Sigmoid colon (tissue), 7 donors: ENCODE data around the gene MSL2. TPM values are rescaled to one million over a fixed set of nuclear protein-coding genes. Genes with fewer than 3 reads are reported as not detected.

ENCODE experiments used
- DNase-seq: peaks from one replicate; pipeline ENCODE4 v3.0.0-alpha.2; 2019
- H3K27ac ChIP-seq, 4 donors: fragments of 200-600 bp; sonication (generic); one replicate each; pipeline ENCODE4 v1.5.1; 2016 to 2019; ENCODE audit warnings: mild to moderate bottlenecking in 1 of 4
- H3K27me3 ChIP-seq, 3 donors: fragments of 200-600 bp; sonication (generic); one replicate each; pipeline ENCODE4 v1.5.1; 2019; ENCODE audit warnings: mild to moderate bottlenecking in 1 of 3
- H3K36me3 ChIP-seq, 4 donors: fragments of 200-600 bp; sonication (generic); one replicate each; pipeline ENCODE4 v1.5.1; 2016 to 2019
- H3K4me1 ChIP-seq, 4 donors: fragments of 200-600 bp; sonication (generic); one replicate each; pipeline ENCODE4 v1.5.1; 2017 to 2019
- H3K4me3 ChIP-seq, 4 donors: fragments of 200-600 bp; sonication (generic); one replicate each; pipeline ENCODE4 v1.5.1; 2017 to 2019; ENCODE audit warnings: mild to moderate bottlenecking in 2 of 4, moderate library complexity in 1 of 4
- H3K9me3 ChIP-seq, 4 donors: fragments of 200-600 bp in 3 of 4; sonication (generic) in 3 of 4; one replicate each; pipeline versions ENCODE4 v1.5.1 to v1.6.1; 2013 to 2019
- EP300 ChIP-seq, 4 donors: sonication (generic); formaldehyde crosslinking; IDR thresholded peaks; one replicate each; pipeline ENCODE4 v1.6.1; 2017; ENCODE audit warnings: antibody characterized with exemption in 4 of 4
- POLR2A ChIP-seq, 2 donors: fragments of 450-650 bp; IDR thresholded peaks; one replicate each; pipeline ENCODE4 v1.6.1; 2016; ENCODE audit warnings: antibody characterized with exemption in 2 of 2, mild to moderate bottlenecking in 2 of 2, moderate library complexity in 2 of 2
- POLR2AphosphoS5 ChIP-seq, 4 donors: sonication (generic); formaldehyde crosslinking; IDR thresholded peaks; one replicate each; pipeline ENCODE4 v1.6.1; 2017; ENCODE audit warnings: antibody characterized with exemption in 4 of 4
- WGBS, 2 donors: extraction: QIAGEN DNeasy Blood & Tissue Kit; methylation state at CpG; one replicate each; pipeline ENCODE4 v1.1.7; 2013; 5-methylcytosine and 5-hydroxymethylcytosine counted together
- intact Hi-C: fragments of 100-400 bp; cut with DNase I; formaldehyde crosslinking; loops from one replicate; pipeline ENCODE4 v1.15.1; 2023
- polyA plus RNA-seq, 3 donors: library from polyadenylated mRNA; stranded (reverse); fragments of 200-250 nt; gene quantifications; one replicate each; pipeline ENCODE4 v1.2.3, GENCODE V29; 2013
- total RNA-seq, 4 donors: library from RNA; depleted of rRNA; stranded (reverse); fragments of >200 nt; gene quantifications; one replicate each; pipeline ENCODE4 v1.1.0, GENCODE V29; 2016
- TF ChIP-seq, protein P1 (sequence below), 4 experiments: fragments of 450-650 bp in 3 of 4; fragments of 200-600 bp in 1 of 4; IDR thresholded peaks; one replicate each; pipeline ENCODE4 v1.5.1; 2016 to 2019; ENCODE audit warnings: antibody characterized with exemption in 4 of 4, mild to moderate bottlenecking in 3 of 4, moderate library complexity in 2 of 4
- donor health status: healthy with polysubstance abuse.
- donor health status: Bipolar disorder and iron deficiency.
- donor health status: healthy.

The MSL2 gene
- total and polyA plus RNA-seq, 7 donors = 3.2 to 23.9 (median 18.7) TPM

- H3K4me3 ChIP-seq = no peak overlapping the region
- intact Hi-C loops = loop anchor here (5.0 kb wide), 1 partner anchor 39 kb away; no protein-coding TSS in a partner anchor
- H3K9me3 ChIP-seq = no peaks in the 10 kb centered on the region
- no peaks in the 10 kb centered on the region for H3K27me3 ChIP-seq
- no peak for DNase-seq
- H3K27ac ChIP-seq = no peak overlapping the region
- H3K4me1 ChIP-seq = peaks cover 0 to 34% (median 23%) of the 10 kb centered on the region in 4 donors
- no peak for TF ChIP-seq EP300 (IDR thresholded peaks at IDR 0.05)
- no peak for TF ChIP-seq POLR2A (IDR thresholded peaks at IDR 0.05)
- TF ChIP-seq, protein P1, sequence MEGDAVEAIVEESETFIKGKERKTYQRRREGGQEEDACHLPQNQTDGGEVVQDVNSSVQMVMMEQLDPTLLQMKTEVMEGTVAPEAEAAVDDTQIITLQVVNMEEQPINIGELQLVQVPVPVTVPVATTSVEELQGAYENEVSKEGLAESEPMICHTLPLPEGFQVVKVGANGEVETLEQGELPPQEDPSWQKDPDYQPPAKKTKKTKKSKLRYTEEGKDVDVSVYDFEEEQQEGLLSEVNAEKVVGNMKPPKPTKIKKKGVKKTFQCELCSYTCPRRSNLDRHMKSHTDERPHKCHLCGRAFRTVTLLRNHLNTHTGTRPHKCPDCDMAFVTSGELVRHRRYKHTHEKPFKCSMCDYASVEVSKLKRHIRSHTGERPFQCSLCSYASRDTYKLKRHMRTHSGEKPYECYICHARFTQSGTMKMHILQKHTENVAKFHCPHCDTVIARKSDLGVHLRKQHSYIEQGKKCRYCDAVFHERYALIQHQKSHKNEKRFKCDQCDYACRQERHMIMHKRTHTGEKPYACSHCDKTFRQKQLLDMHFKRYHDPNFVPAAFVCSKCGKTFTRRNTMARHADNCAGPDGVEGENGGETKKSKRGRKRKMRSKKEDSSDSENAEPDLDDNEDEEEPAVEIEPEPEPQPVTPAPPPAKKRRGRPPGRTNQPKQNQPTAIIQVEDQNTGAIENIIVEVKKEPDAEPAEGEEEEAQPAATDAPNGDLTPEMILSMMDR (IDR thresholded peaks at IDR 0.05) = no peak
- no peak for TF ChIP-seq POLR2AphosphoS5 (IDR thresholded peaks at IDR 0.05)
- 91 to 93% methylated on average over 4 of the region's 4 CpGs for WGBS, 2 donors
- peaks cover 0 to 16% (median 0%) of the 10 kb centered on the region in 4 donors for H3K36me3 ChIP-seq
Observed at GRCh38 chr3:136152963-136153362, 43.2 kb downstream of the MSL2 start.

DNA sequence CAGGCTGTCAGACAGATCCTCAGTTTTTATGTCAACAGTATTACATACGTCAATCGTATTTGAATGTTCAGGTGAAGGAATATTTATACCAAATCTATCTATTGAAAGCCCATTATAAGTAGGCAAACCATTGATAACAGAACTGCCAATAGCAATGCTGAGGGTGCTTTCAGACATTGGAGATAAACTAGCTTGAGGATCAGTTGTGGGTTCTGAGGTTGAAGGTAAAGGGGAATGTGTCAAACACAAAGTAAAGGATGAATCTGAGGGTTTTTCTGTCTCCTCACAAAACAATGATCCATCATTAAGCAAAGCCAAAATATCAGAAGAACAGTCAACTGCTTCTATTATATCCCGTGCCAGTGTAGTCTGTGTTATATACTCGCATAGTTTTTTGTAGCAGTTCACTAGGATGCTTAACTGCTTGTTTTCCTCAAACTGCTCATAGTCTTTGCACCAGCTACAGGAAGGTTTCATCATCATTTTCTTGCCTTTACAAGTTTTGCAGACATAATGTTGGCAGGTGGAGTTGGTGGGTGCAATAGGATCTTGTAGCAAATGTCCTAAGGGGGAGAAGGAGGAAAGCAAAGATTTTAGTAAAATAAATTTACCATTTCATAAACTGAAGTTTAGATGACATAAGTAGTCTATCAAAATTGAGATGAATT lies 43.8 kb downstream of the MSL2 start:
- Histone ChIP-seq H3K4me3 (no peak overlapping the region), H3K27me3 (no peaks in the 10 kb centered on the region), H3K27ac (no peak overlapping the region), H3K36me3 (peaks cover 0 to 16% (median 0%) of the 10 kb centered on the region in 4 donors), H3K9me3 (no peaks in the 10 kb centered on the region), H3K4me1 (peaks cover 0 to 34% (median 21%) of the 10 kb centered on the region in 4 donors)
- no peak for TF ChIP-seq POLR2A (IDR thresholded peaks at IDR 0.05)
- TF ChIP-seq POLR2AphosphoS5 (IDR thresholded peaks at IDR 0.05) = no peak
- TF ChIP-seq EP300 (IDR thresholded peaks at IDR 0.05) = no peak
- TF ChIP-seq, protein P1 (IDR thresholded peaks at IDR 0.05) = no peak
- DNase-seq = no peak
- WGBS, 2 donors = 83 to 88% methylated on average over 4 of the region's 4 CpGs
- intact Hi-C loops = loop anchor here (5.0 kb wide), 1 partner anchor 40 kb away; no protein-coding TSS in a partner anchor

DNA sequence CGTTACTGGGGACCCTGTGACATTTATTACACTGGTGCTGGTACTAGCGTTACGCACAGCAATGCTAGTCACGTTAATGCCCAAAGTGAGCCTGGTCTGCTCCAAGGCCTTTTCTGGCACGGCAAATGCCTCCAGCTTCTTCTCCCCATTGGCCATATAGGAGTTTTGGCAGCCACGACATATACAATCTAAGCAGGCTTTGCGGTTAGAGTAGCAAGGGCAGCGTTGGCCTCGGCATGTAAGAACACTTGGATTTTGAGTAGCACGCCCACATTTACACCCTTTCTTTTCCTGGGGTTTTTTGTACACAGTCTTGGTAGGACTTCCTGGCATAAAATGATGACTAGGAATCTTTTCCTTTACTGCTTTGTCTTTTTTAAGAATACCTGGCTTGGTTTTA lies 44.9 kb downstream of the MSL2 start:
- Histone ChIP-seq H3K27me3 (no peaks in the 10 kb centered on the region), H3K9me3 (no peaks in the 10 kb centered on the region), H3K4me3 (no peak overlapping the region), H3K36me3 (peaks cover 0 to 23% (median 0%) of the 10 kb centered on the region in 4 donors), H3K27ac (peak overlapping the region in 1 of 4 donors; percentile 8), H3K4me1 (peaks cover 0 to 35% (median 27%) of the 10 kb centered on the region in 4 donors)
- 72 to 79% methylated on average over 10 of the region's 10 CpGs for WGBS, 2 donors
- intact Hi-C loops = loop anchor here (5.0 kb wide), 1 partner anchor 41 kb away; no protein-coding TSS in a partner anchor
- TF ChIP-seq POLR2AphosphoS5 (IDR thresholded peaks at IDR 0.05) (no peak), EP300 (IDR thresholded peaks at IDR 0.05) (no peak), POLR2A (IDR thresholded peaks at IDR 0.05) (no peak)
- TF ChIP-seq, protein P1 (IDR thresholded peaks at IDR 0.05) = no peak
- DNase-seq = no peak

DNA sequence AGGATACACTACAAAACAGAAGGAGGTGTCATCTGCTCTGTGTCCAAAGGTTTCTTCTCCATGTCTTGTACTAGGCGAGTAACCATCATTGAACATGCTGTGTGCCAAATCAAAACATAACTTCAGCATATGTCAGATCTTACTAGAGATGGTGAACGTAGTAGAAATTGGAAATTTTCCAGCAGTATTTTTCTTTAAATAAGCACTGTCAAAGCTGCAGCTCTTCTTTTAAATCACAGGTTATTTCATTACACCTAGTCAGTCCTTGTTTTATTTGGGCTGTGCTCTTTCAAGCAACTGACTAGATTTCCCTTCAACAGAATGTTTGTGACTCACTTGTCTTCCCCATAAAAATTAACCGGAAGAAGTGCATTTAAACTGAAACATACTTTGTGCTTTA lies 46.5 kb downstream of the MSL2 start:
- WGBS, 2 donors = 55 to 66% methylated on average over 3 of the region's 3 CpGs
- TF ChIP-seq, protein P1 (IDR thresholded peaks at IDR 0.05) = no peak
- TF ChIP-seq POLR2AphosphoS5 (IDR thresholded peaks at IDR 0.05) = peak in 2 of 4 donors; percentile 10 to 11
- Histone ChIP-seq H3K36me3 (peaks cover 0 to 38% (median 7%) of the 10 kb centered on the region in 4 donors), H3K4me3 (no peak overlapping the region), H3K9me3 (no peaks in the 10 kb centered on the region), H3K27me3 (no peaks in the 10 kb centered on the region), H3K4me1 (peaks cover 0 to 35% (median 22%) of the 10 kb centered on the region in 4 donors), H3K27ac (peak overlapping the region in 1 of 4 donors; percentile 0)
- DNase-seq = no peak
- intact Hi-C loops = loop anchor here (5.0 kb wide), 1 partner anchor 43 kb away; no protein-coding TSS in a partner anchor
